ENCODE results near the gene ANKRD65. TPM values are rescaled to one million over a fixed set of nuclear protein-coding genes. Genes with fewer than 3 reads are reported as not detected.

The ANKRD65 gene
- total RNA-seq, 1 donor from 2014 or later: 11.9 TPM

Other genes starting within 250 kb of the ANKRD65 start
- gene TTLL10, start 247.4 kb downstream of the ANKRD65 start, total RNA-seq: 1.0 TPM
- gene TNFRSF18, start 214.7 kb downstream of the ANKRD65 start, total RNA-seq: 16.3 TPM
- 0.36 TPM for gene TNFRSF4, start 207.1 kb downstream of the ANKRD65 start, total RNA-seq
- gene SDF4, start 189.3 kb downstream of the ANKRD65 start, total RNA-seq: 69.9 TPM
- 8.4 TPM for gene B3GALT6, start 189.0 kb downstream of the ANKRD65 start, total RNA-seq
- 3.9 TPM for gene C1QTNF12, start 174.6 kb downstream of the ANKRD65 start, total RNA-seq
- gene UBE2J2, start 147.4 kb downstream of the ANKRD65 start, total RNA-seq: 45.0 TPM
- 2.8 TPM for gene SCNN1D, start 140.8 kb downstream of the ANKRD65 start, total RNA-seq
- 35.3 TPM for gene ACAP3, start 113.3 kb downstream of the ANKRD65 start, total RNA-seq
- gene PUSL1, start 112.7 kb downstream of the ANKRD65 start, total RNA-seq: 23.0 TPM
- 54.0 TPM for gene INTS11, start 96.6 kb downstream of the ANKRD65 start, total RNA-seq
- 25.1 TPM for gene CPTP, start 96.5 kb downstream of the ANKRD65 start, total RNA-seq
- 0.56 TPM for gene TAS1R3, start 90.0 kb downstream of the ANKRD65 start, total RNA-seq
- gene DVL1, start 71.9 kb downstream of the ANKRD65 start, total RNA-seq: 48.5 TPM
- 2.0 TPM for gene MXRA8, start 62.7 kb downstream of the ANKRD65 start, total RNA-seq
- 117 TPM for gene AURKAIP1, start 46.1 kb downstream of the ANKRD65 start, total RNA-seq
- 58.3 TPM for gene CCNL2, start 21.9 kb downstream of the ANKRD65 start, total RNA-seq
- 89.2 TPM for gene MRPL20, start 14.0 kb downstream of the ANKRD65 start, total RNA-seq
- gene VWA1, start 14.4 kb upstream of the ANKRD65 start, total RNA-seq: 29.4 TPM
- 2.1 TPM for gene ATAD3C, start 28.4 kb upstream of the ANKRD65 start, total RNA-seq
- gene ATAD3B, start 50.5 kb upstream of the ANKRD65 start, total RNA-seq: 13.7 TPM
- gene ATAD3A, start 90.9 kb upstream of the ANKRD65 start, total RNA-seq: 23.2 TPM
- gene TMEM240, start 119.3 kb upstream of the ANKRD65 start, total RNA-seq: not detected
- 106 TPM for gene SSU72, start 153.6 kb upstream of the ANKRD65 start, total RNA-seq
- 5.7 TPM for gene FNDC10, start 178.9 kb upstream of the ANKRD65 start, total RNA-seq
- 87.5 TPM for gene MIB2, start 194.2 kb upstream of the ANKRD65 start, total RNA-seq
- 0.92 TPM for gene MMP23B, start 210.9 kb upstream of the ANKRD65 start, total RNA-seq
- 10.9 TPM for gene CDK11B, start 237.7 kb upstream of the ANKRD65 start, total RNA-seq

Data from esophagus mucosa (tissue), 1 donor.